Measurements from ENCODE around the gene ASAP2. TPM values are rescaled to one million over a fixed set of nuclear protein-coding genes. Genes with fewer than 3 reads are reported as not detected.

ASAP2 gene
- total and polyA plus RNA-seq, 2 experiments from 2014 or later = 8.5 to 16.7 TPM

GRCh38 chr2:9258501-9258900 is 51.9 kb downstream of the ASAP2 start:
- Histone ChIP-seq H3K4me3 (no peak overlapping the region), H3K36me3 (no peaks in the 10 kb centered on the region), H3K27me3 (no peaks in the 10 kb centered on the region), H3K9me3 (ENCODE audit: low read depth) (no peaks in the 10 kb centered on the region), H3K27ac (no peak overlapping the region), H3K4me1 (ENCODE audit: low read depth) (peaks cover 41% of the 10 kb centered on the region)
- DNase-seq (ENCODE audit: low read depth in 1 of 2, low spot score in 1 of 2) = peak in 1 of 2 donors; percentile 63
- no peak for TF ChIP-seq CTCF (IDR thresholded peaks at IDR 0.05; ENCODE audit: low read depth, low read length)

GRCh38 chr2:9258953-9259399 is 52.4 kb downstream of the ASAP2 start:
- Histone ChIP-seq H3K27ac (no peak overlapping the region), H3K4me1 (ENCODE audit: low read depth) (peaks cover 46% of the 10 kb centered on the region), H3K27me3 (no peaks in the 10 kb centered on the region), H3K9me3 (ENCODE audit: low read depth) (no peaks in the 10 kb centered on the region), H3K4me3 (no peak overlapping the region), H3K36me3 (no peaks in the 10 kb centered on the region)
- peak in 1 of 2 donors; percentile 50 for DNase-seq (ENCODE audit: low read depth in 1 of 2, low spot score in 1 of 2)
- no peak for TF ChIP-seq CTCF (IDR thresholded peaks at IDR 0.05; ENCODE audit: low read depth, low read length)

DNA sequence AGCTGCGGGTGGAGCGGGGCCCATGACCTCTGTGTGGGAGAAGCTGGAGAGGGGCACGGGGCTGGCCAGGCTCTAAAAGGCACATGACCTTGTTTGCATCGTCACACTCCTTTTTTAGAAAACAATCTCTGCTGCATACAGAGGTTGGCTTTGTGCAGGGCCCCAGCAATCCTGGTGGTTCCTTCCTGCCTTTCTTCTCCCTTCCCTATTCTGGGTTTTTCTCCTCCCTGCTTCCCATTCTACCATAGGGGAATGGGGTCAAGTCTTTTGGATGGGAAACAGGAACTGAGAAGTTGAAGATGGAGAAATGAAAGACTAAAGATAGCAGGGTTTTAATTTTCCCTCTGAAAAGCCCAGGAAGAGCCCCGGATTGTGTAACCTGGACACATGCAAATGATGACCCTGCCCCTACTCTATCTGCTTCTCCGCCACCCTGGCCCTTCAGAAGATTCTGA is 53.9 kb downstream of the ASAP2 start:
- Histone ChIP-seq H3K4me3 (no peak overlapping the region), H3K27me3 (no peaks in the 10 kb centered on the region), H3K36me3 (no peaks in the 10 kb centered on the region), H3K4me1 (ENCODE audit: low read depth) (peaks cover 50% of the 10 kb centered on the region), H3K27ac (peak overlapping the region; percentile 24), H3K9me3 (ENCODE audit: low read depth) (no peaks in the 10 kb centered on the region)
- peak in 1 of 2 donors; percentile 29 for DNase-seq (ENCODE audit: low read depth in 1 of 2, low spot score in 1 of 2)
- no peak for TF ChIP-seq CTCF (IDR thresholded peaks at IDR 0.05; ENCODE audit: low read depth, low read length)

DNA sequence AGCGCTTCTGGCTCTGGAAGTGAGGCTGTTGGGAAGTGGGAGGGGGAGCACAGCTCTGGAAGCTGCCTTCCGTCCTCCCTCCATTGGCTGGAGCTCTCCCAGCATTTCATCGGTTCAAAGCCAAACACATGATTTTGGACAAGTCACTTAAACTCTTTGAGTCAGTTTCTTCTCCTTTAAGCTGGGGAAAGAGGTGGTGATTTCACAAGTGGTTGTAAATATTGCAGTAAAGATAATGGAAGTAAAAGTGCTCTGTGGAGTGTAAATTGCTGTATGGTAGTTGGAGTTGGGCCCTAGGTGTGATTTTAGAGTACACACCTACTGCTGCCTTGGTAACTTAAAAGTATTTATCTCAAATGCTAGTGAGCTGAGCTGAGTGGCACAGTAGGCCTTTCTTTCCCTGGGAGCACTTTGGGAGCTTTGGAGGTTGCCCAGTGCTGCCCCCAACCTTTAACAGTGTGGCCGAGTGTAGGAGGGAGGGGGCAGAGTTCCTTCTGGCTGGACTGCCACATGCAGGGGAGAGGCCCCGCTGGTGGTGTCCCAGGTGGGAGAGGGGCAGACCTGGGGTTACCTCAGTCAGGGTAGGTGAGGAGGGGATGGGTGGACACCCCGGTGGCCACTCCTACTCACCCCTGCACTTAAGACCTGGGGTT is 54.7 kb downstream of the ASAP2 start:
- no peaks in the 10 kb centered on the region for H3K9me3 ChIP-seq (ENCODE audit: low read depth)
- peak in 1 of 2 donors; percentile 91 for DNase-seq (ENCODE audit: low read depth in 1 of 2, low spot score in 1 of 2)
- H3K4me1 ChIP-seq (ENCODE audit: low read depth) = peaks cover 46% of the 10 kb centered on the region
- peak overlapping the region; percentile 24 for H3K27ac ChIP-seq
- no peak overlapping the region for H3K4me3 ChIP-seq
- no peaks in the 10 kb centered on the region for H3K36me3 ChIP-seq
- peak; percentile 5 for TF ChIP-seq CTCF (IDR thresholded peaks at IDR 0.05; ENCODE audit: low read depth, low read length)
- H3K27me3 ChIP-seq = no peaks in the 10 kb centered on the region

- no peak for TF ChIP-seq CTCF (IDR thresholded peaks at IDR 0.05; ENCODE audit: low read depth, low read length)
- Histone ChIP-seq H3K9me3 (ENCODE audit: low read depth) (no peaks in the 10 kb centered on the region), H3K4me1 (ENCODE audit: low read depth) (peaks cover 36% of the 10 kb centered on the region), H3K27me3 (no peaks in the 10 kb centered on the region), H3K4me3 (no peak overlapping the region), H3K36me3 (no peaks in the 10 kb centered on the region), H3K27ac (peak overlapping the region; percentile 97)
- DNase-seq (ENCODE audit: low read depth in 1 of 2, low spot score in 1 of 2) = peak; percentile 43 to 77
These were observed 56.1 kb downstream of the ASAP2 start for GRCh38 chr2:9262671-9263171.

All from cardiac muscle cell (in vitro differentiated cells and primary cell).